ENCODE results near the gene CTBP1.

- TF ChIP-seq EZH2 (IDR thresholded peaks at IDR 0.05; ENCODE audit: low read depth) = no peak
- no peak for TF ChIP-seq CTCF (conservative IDR thresholded peaks at IDR 0.05)
These were observed 77.4 kb downstream of the CTBP1 start for GRCh38 chr4:1171311-1172227.
